Measurements from ENCODE around the gene USP6NL.
"Not testable (repeated sequence)": the region's sequence is repeated elsewhere in the genome, so short reads cannot be mapped to it uniquely, and the experiment has no call there.

The USP6NL gene

DNA sequence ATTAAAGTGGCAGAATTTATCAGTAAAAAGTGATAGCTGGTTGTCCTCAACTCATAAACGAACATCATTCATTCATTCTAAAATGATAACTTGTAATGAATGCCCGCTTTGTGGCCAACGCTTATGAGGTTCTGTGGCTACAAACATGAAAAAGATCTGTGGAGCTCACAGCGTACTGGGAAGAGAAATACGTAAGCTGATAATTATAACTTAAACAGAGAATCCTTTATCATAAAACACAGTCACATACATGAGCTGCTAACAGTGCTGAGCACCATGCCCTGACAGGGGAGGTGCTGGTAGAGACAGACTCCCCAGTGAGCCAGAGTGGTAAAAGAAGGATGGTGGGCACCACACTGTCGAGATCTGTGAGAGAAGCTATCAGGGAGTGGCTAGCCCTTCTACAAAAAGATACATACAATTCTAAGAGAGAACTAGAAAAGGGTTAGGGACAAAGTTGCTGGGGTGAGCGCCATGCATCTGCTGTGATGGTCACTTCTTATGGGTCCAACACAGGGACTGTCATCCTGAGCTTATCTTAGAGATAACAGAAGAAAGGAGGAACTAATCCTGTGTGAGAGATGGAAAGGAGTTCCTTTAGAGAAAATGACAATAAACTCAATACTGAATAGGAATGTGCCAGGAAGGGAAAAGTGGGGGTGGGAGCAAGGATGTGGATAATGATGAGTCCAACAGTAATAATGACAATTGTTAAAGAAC, 106.7 kb downstream of the USP6NL start:
- TF ChIP-seq CTCF (IDR thresholded peaks at IDR 0.05; ENCODE audit: insufficient read depth, low read depth, low read length, missing control alignments) = no peak
- no peak overlapping the region for H3K4me3 ChIP-seq (ENCODE audit: low read length)
- no peak for DNase-seq (ENCODE audit: low read depth)

GRCh38 chr10:11501600-11501999, 109.8 kb downstream of the USP6NL start:
- no peak overlapping the region for H3K4me3 ChIP-seq (ENCODE audit: low read length)
- TF ChIP-seq CTCF (IDR thresholded peaks at IDR 0.05; ENCODE audit: insufficient read depth, low read depth, low read length, missing control alignments) = no peak
- no peak for DNase-seq (ENCODE audit: low read depth)

DNA sequence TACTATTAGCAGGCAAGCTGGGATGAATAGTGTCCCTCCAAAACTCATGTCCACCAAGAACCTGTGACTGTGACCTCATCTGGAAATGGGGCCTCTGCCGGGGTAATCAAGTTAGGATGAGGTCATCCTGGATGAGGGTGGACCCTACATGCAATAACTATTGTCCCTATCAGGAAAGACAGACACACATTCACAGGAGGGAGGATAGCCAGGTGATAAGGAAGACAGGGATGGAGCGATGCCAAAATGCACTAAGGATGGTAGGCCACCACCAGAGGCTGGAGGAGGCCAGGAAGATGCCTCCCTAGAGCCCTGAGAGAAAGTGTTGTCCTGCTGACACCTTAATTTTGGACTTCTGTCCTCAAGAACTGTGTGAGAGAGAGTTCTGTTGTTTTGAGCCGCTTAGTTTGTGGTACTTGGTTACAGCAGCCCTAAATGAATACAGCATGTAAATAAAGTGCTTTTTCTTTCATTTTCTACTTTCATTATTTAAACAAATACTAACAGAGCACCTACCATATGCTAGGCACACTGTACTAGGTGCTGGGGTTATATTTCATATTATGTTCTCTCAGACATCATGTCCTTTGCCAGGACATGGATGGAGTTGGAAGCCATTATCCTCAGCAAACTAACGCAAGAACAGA, 111.9 kb downstream of the USP6NL start:
- TF ChIP-seq CTCF (IDR thresholded peaks at IDR 0.05; ENCODE audit: insufficient read depth, low read depth, low read length, missing control alignments) = no peak
- H3K4me3 ChIP-seq (ENCODE audit: low read length) = no peak overlapping the region
- DNase-seq (ENCODE audit: low read depth) = no peak

GRCh38 chr10:11498399-11498798, 113.1 kb downstream of the USP6NL start:
- TF ChIP-seq CTCF (IDR thresholded peaks at IDR 0.05; ENCODE audit: insufficient read depth, low read depth, low read length, missing control alignments) = no peak
- no peak for DNase-seq (ENCODE audit: low read depth)
- H3K4me3 ChIP-seq (ENCODE audit: low read length) = no peak overlapping the region

- not testable (repeated sequence) for DNase-seq (ENCODE audit: low read depth); H3K4me3 ChIP-seq (ENCODE audit: low read length)
- TF ChIP-seq CTCF (IDR thresholded peaks at IDR 0.05; ENCODE audit: insufficient read depth, low read depth, low read length, missing control alignments) = peak; percentile 21
Observed at GRCh38 chr10:11494923-11495322, 116.5 kb downstream of the USP6NL start.

GRCh38 chr10:11493646-11494045, 117.8 kb downstream of the USP6NL start:
- H3K4me3 ChIP-seq (ENCODE audit: low read length) = no peak overlapping the region
- TF ChIP-seq CTCF (IDR thresholded peaks at IDR 0.05; ENCODE audit: insufficient read depth, low read depth, low read length, missing control alignments) = no peak
- DNase-seq (ENCODE audit: low read depth) = no peak

GRCh38 chr10:11491087-11491486, 120.4 kb downstream of the USP6NL start:
- no peak for TF ChIP-seq CTCF (IDR thresholded peaks at IDR 0.05; ENCODE audit: insufficient read depth, low read depth, low read length, missing control alignments)
- H3K4me3 ChIP-seq (ENCODE audit: low read length) = no peak overlapping the region

More at GRCh38 chr10:11491087-11491486, 120.4 kb downstream of the USP6NL start:
- DNase-seq (ENCODE audit: low read depth) = no peak

All from epithelial cell of esophagus (primary cell).